H1 (cell line): ENCODE data around the gene MS4A6A. TPM values are rescaled to one million over a fixed set of nuclear protein-coding genes. Genes with fewer than 3 reads are reported as not detected.

Source experiments
- CTCF ChIA-PET: fragments of 300-600 bp; sonication (Branson Sonifier 250); formaldehyde crosslinking; loops from one replicate; lab custom pipeline; 2021; ENCODE audit not compliant: partially characterized antibody; lab: Charles Lee
- POLR2A ChIA-PET: fragments of 300-600 bp; sonication (Branson Sonifier 250); formaldehyde crosslinking; loops from one replicate; lab custom pipeline; 2021; ENCODE audit warnings: inconsistent platforms; ENCODE audit not compliant: partially characterized antibody; lab: Charles Lee
- DNase-seq, 2 experiments: peaks; one replicate each; pipeline versions ENCODE4 v3.0.0 to v3.0.0-alpha.2; 2010 to 2022; ENCODE audit warnings: low spot score in 2 of 2, low read depth in 1 of 2, mixed read lengths in 1 of 2
- FAIRE-seq: peaks from 2 replicates; lab custom pipeline; 2011; peaks lifted over from hg19 to GRCh38; lab: Jason Lieb, UNC
- H2AFZ ChIP-seq: 2 replicates; pipeline ENCODE4 v1.8.1; 2012; ENCODE audit warnings: low read length, inconsistent platforms
- H2AK5ac ChIP-seq: 2 replicates; pipeline ENCODE4 v1.6.1; 2013; ENCODE audit warnings: low read depth, low read length
- H2BK120ac ChIP-seq: replicated peaks from 2 replicates; pipeline ENCODE3; 2013; ENCODE audit warnings: low read depth, low read length, inconsistent platforms
- H2BK12ac ChIP-seq: 2 replicates; pipeline ENCODE4 v1.6.1; 2013; ENCODE audit warnings: low read depth, low read length
- H2BK15ac ChIP-seq: 2 replicates; pipeline ENCODE4 v1.6.1; 2013; ENCODE audit warnings: low read length
- H2BK20ac ChIP-seq: 2 replicates; pipeline ENCODE4 v1.6.1; 2013; ENCODE audit warnings: low read length
- H2BK5ac ChIP-seq: 2 replicates; pipeline ENCODE4 v1.6.1; 2013; ENCODE audit warnings: low read depth, low read length
- H3K14ac ChIP-seq: 2 replicates; pipeline ENCODE4 v1.6.1; 2013; ENCODE audit warnings: inconsistent platforms; ENCODE audit not compliant: insufficient read length
- H3K18ac ChIP-seq: 2 replicates; pipeline ENCODE4 v1.6.1; 2013; ENCODE audit warnings: low read length; ENCODE audit errors: extremely low read depth
- H3K23ac ChIP-seq: 2 replicates; pipeline ENCODE4 v1.6.1; 2013; ENCODE audit warnings: inconsistent platforms; ENCODE audit not compliant: insufficient read length
- H3K23me2 ChIP-seq: 2 replicates; pipeline ENCODE4 v1.6.1; 2013; ENCODE audit warnings: low read depth, low read length
- H3K27ac ChIP-seq: 2 replicates; pipeline ENCODE4 v1.6.1; 2011; ENCODE audit warnings: low read depth, low read length, inconsistent platforms
- H3K27me3 ChIP-seq, 4 experiments: replicated peaks in 1 of 4; 1 replicate in 1 of 4; 2 replicates in 3 of 4; pipeline versions ENCODE4 v1.6.1 to v1.8.1; 2011 to 2013; ENCODE audit warnings: low read length in 3 of 4, mild to moderate bottlenecking in 3 of 4, inconsistent platforms in 2 of 4, mixed read lengths in 2 of 4, moderate library complexity in 1 of 4; ENCODE audit not compliant: control insufficient read depth in 3 of 4, insufficient read depth in 3 of 4; ENCODE audit errors: extremely low read depth in 1 of 4
- H3K36me3 ChIP-seq, 4 experiments: 2 replicates each; pipeline versions ENCODE4 v1.6.1 to v1.8.1; 2011 to 2013; ENCODE audit warnings: mild to moderate bottlenecking in 4 of 4, low read length in 3 of 4, moderate library complexity in 2 of 4, control low read depth in 1 of 4, inconsistent platforms in 1 of 4; ENCODE audit not compliant: insufficient read depth in 4 of 4, control insufficient read depth in 2 of 4
- H3K4ac ChIP-seq: replicated peaks from 2 replicates; pipeline ENCODE3; 2013; ENCODE audit warnings: low read length, low read depth, mixed read lengths, inconsistent platforms; ENCODE audit not compliant: insufficient read length
- H3K4me1 ChIP-seq, 4 experiments: replicated peaks in 1 of 4; 1 replicate in 1 of 4; 2 replicates in 3 of 4; pipeline versions ENCODE4 v1.6.1 to v1.8.1; 2011 to 2013; ENCODE audit warnings: low read length in 3 of 4, inconsistent platforms in 2 of 4, mixed read lengths in 1 of 4; ENCODE audit not compliant: insufficient read depth in 4 of 4, control insufficient read depth in 3 of 4
- H3K4me2 ChIP-seq, 2 experiments: 2 replicates each; pipeline versions ENCODE4 v1.6.1 to v1.8.1; 2011 to 2013; ENCODE audit warnings: low read depth in 2 of 2, low read length in 2 of 2, control low read depth in 1 of 2, inconsistent platforms in 1 of 2, mild to moderate bottlenecking in 1 of 2; ENCODE audit not compliant: insufficient read depth in 1 of 2
- H3K4me3 ChIP-seq, 4 experiments: fragments of 200-600, 300-600 bp in 1 of 4; sonication (generic), shearing (Covaris generic), sonication (Bioruptor Twin) in 1 of 4; 2 replicates each; pipeline versions ENCODE4 v1.5.1 to v1.8.1; 2011 to 2016; ENCODE audit warnings: low read length in 4 of 4, low read depth in 3 of 4, control low read depth in 2 of 4, inconsistent platforms in 2 of 4, mild to moderate bottlenecking in 2 of 4, mixed read lengths in 1 of 4, moderate library complexity in 1 of 4; ENCODE audit not compliant: insufficient read depth in 2 of 4; ENCODE audit errors: extremely low read depth in 1 of 4
- H3K56ac ChIP-seq: replicated peaks from 2 replicates; pipeline ENCODE3; 2013; ENCODE audit warnings: low read depth, mild to moderate bottlenecking, mixed read lengths, low read length, inconsistent platforms; ENCODE audit not compliant: insufficient read length
- H3K79me1 ChIP-seq: 2 replicates; pipeline ENCODE4 v1.6.1; 2013; ENCODE audit warnings: low read depth, low read length, control low read depth
- H3K79me2 ChIP-seq, 2 experiments: 2 replicates each; pipeline versions ENCODE4 v1.6.1 to v1.8.1; 2012 to 2013; ENCODE audit warnings: low read length in 2 of 2, mild to moderate bottlenecking in 2 of 2, inconsistent platforms in 1 of 2; ENCODE audit not compliant: insufficient read depth in 2 of 2, control insufficient read depth in 1 of 2
- H3K9ac ChIP-seq, 4 experiments: replicated peaks in 1 of 4; 1 replicate in 1 of 4; 2 replicates in 3 of 4; pipeline versions ENCODE4 v1.6.1 to v1.8.1; 2011 to 2013; ENCODE audit warnings: low read depth in 3 of 4, low read length in 3 of 4, control low read depth in 2 of 4, mild to moderate bottlenecking in 2 of 4, moderate library complexity in 2 of 4, inconsistent platforms in 1 of 4; ENCODE audit errors: extremely low read depth in 1 of 4
- H3K9me3 ChIP-seq, 2 experiments: 2 replicates each; pipeline versions ENCODE4 v1.6.1 to v1.8.1; 2012 to 2013; ENCODE audit warnings: mild to moderate bottlenecking in 2 of 2, moderate library complexity in 2 of 2, control low read depth in 1 of 2, inconsistent platforms in 1 of 2, low read depth in 1 of 2, low read length in 1 of 2, mixed read lengths in 1 of 2; ENCODE audit not compliant: insufficient read depth in 2 of 2
- H4K20me1 ChIP-seq, 2 experiments: replicated peaks in 1 of 2; 2 replicates each; pipeline versions ENCODE3 to v1.8.1; 2011 to 2013; ENCODE audit warnings: inconsistent platforms in 2 of 2, low read length in 2 of 2, mild to moderate bottlenecking in 1 of 2; ENCODE audit not compliant: insufficient read depth in 2 of 2, control insufficient read depth in 1 of 2
- H4K5ac ChIP-seq: 2 replicates; pipeline ENCODE4 v1.6.1; 2013; ENCODE audit warnings: low read length, low read depth, mixed read lengths, inconsistent platforms; ENCODE audit not compliant: insufficient read length
- H4K8ac ChIP-seq: 2 replicates; pipeline ENCODE4 v1.8.0; 2013; ENCODE audit warnings: mild to moderate bottlenecking, moderate library complexity, low read length, inconsistent platforms; ENCODE audit not compliant: insufficient read depth; ENCODE audit errors: extremely low read depth
- H4K91ac ChIP-seq: replicated peaks from 2 replicates; pipeline ENCODE3; 2013; ENCODE audit warnings: low read length, mixed read lengths, inconsistent platforms; ENCODE audit not compliant: insufficient read length
- CEBPB ChIP-seq: IDR thresholded peaks from 2 replicates; pipeline ENCODE4 v1.6.1; 2012; ENCODE audit warnings: low read depth, low read length
- CTCF ChIP-seq, 3 experiments: IDR thresholded peaks; 1 replicate in 2 of 3; 2 replicates in 1 of 3; pipeline versions ENCODE4 v1.5.1 to v1.6.1; 2011; ENCODE audit warnings: low read length in 3 of 3, mild to moderate bottlenecking in 3 of 3, inconsistent platforms in 2 of 3, low read depth in 1 of 3, moderate library complexity in 1 of 3; ENCODE audit not compliant: insufficient read depth in 1 of 3; ENCODE audit errors: control extremely low read depth in 1 of 3
- PHF8 ChIP-seq: fragments of 200-600 bp; sonication (generic); conservative IDR thresholded peaks from 2 replicates; pipeline ENCODE4 v1.7.1; 2012; ENCODE audit warnings: low read depth, mild to moderate bottlenecking, inconsistent platforms, low read length, moderate library complexity
- RFX5 ChIP-seq: IDR thresholded peaks from 2 replicates; pipeline ENCODE4 v1.6.1; 2011; ENCODE audit warnings: low read depth, low read length, improper control_type of control experiment, borderline replicate concordance
- SP1 ChIP-seq: IDR thresholded peaks from 2 replicates; pipeline ENCODE4 v1.6.1; 2011; ENCODE audit warnings: low read depth, low read length
- YY1 ChIP-seq: IDR thresholded peaks from 2 replicates; pipeline ENCODE4 v1.6.1; 2011; ENCODE audit warnings: low read depth, mild to moderate bottlenecking, low read length
- WGBS, 2 experiments: shearing (Covaris generic) in 1 of 2; methylation state at CpG; one replicate each; pipeline versions ENCODE4 v1.1.6 to v1.1.7; 2013 to 2015; ENCODE audit warnings: low lambda C conversion rate in 2 of 2, mixed read lengths in 2 of 2, inconsistent platforms in 1 of 2, low coverage in 1 of 2, missing lambda C conversion rate in 1 of 2; ENCODE audit not compliant: insufficient replicate concordance in 2 of 2, insufficient coverage in 1 of 2, insufficient read length in 1 of 2; ENCODE audit errors: extremely low coverage in 1 of 2, missing lambda C conversion rate in 1 of 2; 5-methylcytosine and 5-hydroxymethylcytosine counted together
- polyA plus RNA-seq, 7 experiments: library from polyadenylated mRNA; depleted of rRNA in 3 of 7; stranded (reverse) in 5 of 7; unstranded in 2 of 7; fragments of >200 nt in 5 of 7; fragments of 200-250 nt in 2 of 7; gene quantifications; 1 replicate in 5 of 7; 2 replicates in 1 of 7; 4 replicates in 1 of 7; pipeline versions ENCODE4 v1.2.1 to v1.2.3, GENCODE V29; 2011 to 2013; ENCODE audit warnings: missing spikeins in 2 of 7, mixed read lengths in 2 of 7
- total RNA-seq: library from RNA; stranded (reverse); fragmentation: NEBNext Ultra II Directional; extraction: Animal tissue kit (Norgen Biotek cat#: 25700); gene quantifications from 2 replicates; pipeline ENCODE4 v1.2.1, GENCODE V29; 2021

The MS4A6A gene
- total and polyA plus RNA-seq, 2 of the 8 experiments (the other 6 are each of a cell fraction or from before 2014, with no cell fraction given), result not detected

GRCh38 chr11:60214386-60214785 lies 31.5 kb upstream of the MS4A6A start:
- Histone ChIP-seq H3K4me2 (no peak overlapping the region), H2BK20ac (no peak overlapping the region), H3K79me2 (no peaks in the 10 kb centered on the region), H3K23ac (no peak overlapping the region)
- TF ChIP-seq PHF8 (no peak), YY1 (no peak), RFX5 (no peak), CEBPB (no peak), SP1 (no peak), CTCF (IDR thresholded peaks at IDR 0.05; ENCODE audit: control extremely low read depth in 1 of 3, insufficient read depth in 1 of 3, low read depth in 1 of 3, low read length in 3 of 3) (no peak)
- TF ChIP-seq, all 59 proteins: peak for 0
- Histone ChIP-seq H3K4me3 (no peak overlapping the region), H3K23me2 (no peaks in the 10 kb centered on the region), H3K27ac (no peak overlapping the region), H3K9me3 (no peaks in the 10 kb centered on the region), H2AK5ac (no peak overlapping the region), H2BK120ac (no peak overlapping the region), H3K14ac (no peak overlapping the region), H2AFZ (no peak overlapping the region), H4K20me1 (no peaks in the 10 kb centered on the region), H4K8ac (no peak overlapping the region), H3K4me1 (no peaks in the 10 kb centered on the region), H3K56ac (no peak overlapping the region), H4K91ac (no peak overlapping the region), H3K18ac (no peak overlapping the region), H2BK15ac (no peak overlapping the region), H2BK12ac (no peak overlapping the region), H3K4ac (no peak overlapping the region), H2BK5ac (no peak overlapping the region), H4K5ac (no peak overlapping the region), H3K9ac (no peak overlapping the region), H3K79me1 (no peaks in the 10 kb centered on the region), H3K27me3 (no peaks in the 10 kb centered on the region), H3K36me3 (no peaks in the 10 kb centered on the region)
- no peak for DNase-seq
- POLR2A ChIA-PET, result no interaction called here
- WGBS, 2 experiments, result 97% methylated on average over 1 of the region's 1 CpG; no CpG with 5 or more reads in 1 of the 2 experiments
- CTCF ChIA-PET, result interaction anchor here (0.9 kb wide), 1 partner anchor 22 kb away, joined by 3 read pairs; no protein-coding TSS in a partner anchor
- no peak for FAIRE-seq
